ENCODE measurements around the gene FKTN. TPM values are rescaled to one million over a fixed set of nuclear protein-coding genes. Genes with fewer than 3 reads are reported as not detected.

The FKTN gene
- total RNA-seq, 1 donor from 2014 or later, result 52.4 TPM

DNA sequence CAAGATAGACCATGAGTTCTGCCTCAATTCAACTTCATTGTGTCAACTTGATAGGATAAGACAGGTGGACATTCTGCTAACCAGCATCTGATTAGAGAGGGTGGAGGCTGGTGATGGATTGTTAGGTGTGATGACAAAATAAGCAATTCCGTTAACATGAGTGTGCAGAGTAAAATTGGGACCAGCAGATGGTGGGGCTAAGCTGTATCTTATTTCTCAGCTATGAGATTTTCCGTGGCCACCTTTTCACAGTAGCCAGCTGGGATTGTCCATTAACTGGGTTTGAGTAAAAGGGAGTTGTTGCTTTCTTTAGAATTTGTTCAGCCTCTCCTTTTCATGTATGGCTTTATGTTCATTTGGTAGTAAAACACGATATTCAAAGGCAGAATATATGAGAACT is 75.5 kb downstream of the FKTN start:
- peak; percentile 91 for DNase-seq

DNA sequence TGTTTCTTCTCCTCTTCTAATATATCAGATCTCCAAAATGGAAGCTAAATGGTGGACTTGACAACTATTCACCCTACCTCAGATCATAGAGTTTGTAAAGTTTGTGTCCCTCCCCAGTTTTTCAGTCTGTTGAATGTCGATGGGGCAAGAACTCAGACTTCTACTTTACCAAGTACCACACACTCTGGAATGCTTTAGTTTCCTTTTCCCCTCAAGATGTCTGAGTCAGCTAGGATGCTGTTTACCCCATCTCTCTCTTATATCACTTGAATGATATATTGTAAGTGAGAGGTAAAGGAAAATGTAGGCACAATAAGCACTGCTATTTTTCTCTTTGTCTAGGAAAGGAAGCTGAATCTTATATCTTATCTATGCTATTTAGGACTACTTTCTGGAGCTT is 78.4 kb downstream of the FKTN start:
- DNase-seq, result no peak

DNA sequence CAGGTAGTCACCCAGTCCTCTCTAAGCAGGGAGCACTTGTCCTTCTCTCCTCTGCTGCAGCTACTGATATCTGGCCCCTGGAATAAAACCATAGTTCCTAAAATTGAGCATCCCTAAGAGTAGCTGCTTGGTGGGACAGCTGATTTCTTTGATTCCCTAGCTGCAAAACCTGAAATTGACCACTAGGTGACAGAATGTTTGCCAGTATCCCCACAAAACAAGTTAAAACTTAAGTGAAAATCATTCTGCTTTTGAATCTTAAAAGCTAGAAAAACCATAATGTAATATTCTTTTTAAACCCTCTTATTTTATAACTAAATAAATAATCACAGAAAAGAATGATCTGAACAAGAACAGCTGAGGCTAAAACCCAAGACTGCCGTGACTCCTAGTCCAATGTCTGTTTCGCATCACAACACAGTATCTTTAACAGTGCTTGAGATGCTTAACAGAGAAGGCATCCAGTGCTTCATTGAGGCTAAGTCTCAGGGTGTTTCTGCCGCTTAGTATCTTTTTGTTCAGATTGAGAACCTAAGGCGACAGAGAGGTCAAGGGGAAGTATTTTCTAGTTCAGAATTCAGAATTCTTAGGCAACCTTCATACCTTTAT is 80.0 kb downstream of the FKTN start:
- DNase-seq, result no peak

DNA sequence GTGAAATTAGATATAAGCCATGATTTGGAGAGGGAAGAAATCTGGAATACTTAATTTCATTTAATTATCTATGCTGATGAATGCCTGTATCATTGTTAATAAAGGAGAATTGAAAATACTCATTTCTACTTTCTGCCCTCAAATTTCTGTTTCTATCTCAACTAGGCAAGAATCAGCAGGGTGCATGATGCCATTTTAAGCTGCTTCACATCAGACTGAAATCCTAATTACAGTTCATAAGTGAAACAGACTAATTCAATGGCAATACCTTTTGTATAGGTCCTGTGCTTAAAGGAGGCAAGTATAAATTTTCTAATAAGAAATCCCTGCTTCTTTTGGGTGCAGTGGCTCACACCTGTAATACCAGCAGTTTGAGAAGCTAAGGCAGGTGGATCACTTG is 82.0 kb downstream of the FKTN start:
- no peak for DNase-seq

DNA sequence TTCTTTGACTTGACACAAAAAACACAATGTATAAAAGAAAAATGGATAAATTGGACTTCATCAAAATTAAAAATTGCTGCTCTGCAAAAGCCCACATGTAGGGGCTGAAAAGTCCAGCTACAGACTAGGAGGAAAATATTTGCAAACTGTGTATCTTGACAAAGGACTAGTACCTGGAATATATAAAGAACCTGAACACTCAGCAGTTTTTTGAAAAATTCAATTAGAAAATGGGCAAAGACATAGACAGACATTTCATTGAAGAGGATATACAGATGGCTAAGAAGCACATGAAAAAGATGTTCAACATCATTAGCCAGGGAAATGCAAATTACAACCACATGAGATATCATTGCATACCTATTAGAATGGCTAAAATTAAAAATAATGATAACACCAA is 85.9 kb downstream of the FKTN start:
- DNase-seq, result no peak

DNA sequence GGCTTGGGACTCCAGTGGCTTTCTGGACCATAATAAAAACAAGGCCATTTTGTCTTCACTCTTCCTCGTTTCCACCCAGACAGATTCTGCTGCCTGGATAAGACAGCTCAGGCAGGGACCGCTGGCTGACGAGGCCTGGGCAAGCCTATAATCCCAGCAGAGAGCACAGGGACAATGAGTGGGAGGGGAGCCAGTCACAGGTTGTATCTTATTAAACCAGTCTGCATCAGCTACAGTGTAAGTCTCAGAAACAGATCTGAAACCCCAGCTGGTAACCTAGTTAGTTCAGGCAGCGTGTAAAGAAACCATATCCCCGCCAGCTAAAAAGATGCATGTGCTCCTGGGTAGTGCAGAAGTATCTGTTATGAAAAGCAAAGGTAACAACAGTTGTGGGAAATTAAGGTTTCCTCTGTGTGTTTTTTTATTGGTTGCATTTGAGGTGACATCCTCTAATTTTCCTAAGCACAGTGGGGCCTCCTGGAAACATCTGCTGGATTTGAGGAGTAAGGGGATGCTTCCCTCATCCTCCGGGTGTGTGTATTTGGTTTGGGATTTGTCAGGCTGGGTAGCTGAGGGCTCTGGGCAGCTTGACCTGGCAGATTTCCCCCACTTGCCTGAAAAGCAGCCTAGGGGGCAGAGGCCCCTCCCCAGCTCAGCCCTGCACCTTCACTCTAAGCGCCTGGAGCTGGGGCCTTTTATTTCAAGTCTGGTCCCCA is 89.1 kb downstream of the FKTN start:
- DNase-seq, result no peak

- peak; percentile 37 for DNase-seq
Measured at GRCh38 chr9:105647595-105648349, 89.8 kb downstream of the FKTN start.

DNA sequence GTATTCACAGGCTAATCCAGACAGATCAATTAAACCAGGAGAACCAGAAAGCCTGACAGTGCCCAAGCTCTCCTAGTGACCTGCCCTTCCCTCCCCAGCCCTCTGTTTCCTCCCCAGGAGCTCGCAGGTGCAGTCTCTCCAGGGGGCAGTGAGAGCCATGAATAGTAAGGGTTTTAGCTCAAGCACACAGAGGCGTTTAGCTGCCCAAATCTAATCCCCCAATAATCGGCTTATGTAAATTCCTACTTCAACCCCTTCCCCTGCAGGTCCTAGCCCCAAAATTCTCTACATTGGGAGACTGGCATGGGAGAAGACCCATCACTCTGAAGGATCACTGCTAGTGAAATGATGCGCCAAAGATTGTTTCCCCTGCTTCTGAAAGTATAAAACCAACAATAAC is 93.9 kb downstream of the FKTN start:
- DNase-seq, result no peak

DNA sequence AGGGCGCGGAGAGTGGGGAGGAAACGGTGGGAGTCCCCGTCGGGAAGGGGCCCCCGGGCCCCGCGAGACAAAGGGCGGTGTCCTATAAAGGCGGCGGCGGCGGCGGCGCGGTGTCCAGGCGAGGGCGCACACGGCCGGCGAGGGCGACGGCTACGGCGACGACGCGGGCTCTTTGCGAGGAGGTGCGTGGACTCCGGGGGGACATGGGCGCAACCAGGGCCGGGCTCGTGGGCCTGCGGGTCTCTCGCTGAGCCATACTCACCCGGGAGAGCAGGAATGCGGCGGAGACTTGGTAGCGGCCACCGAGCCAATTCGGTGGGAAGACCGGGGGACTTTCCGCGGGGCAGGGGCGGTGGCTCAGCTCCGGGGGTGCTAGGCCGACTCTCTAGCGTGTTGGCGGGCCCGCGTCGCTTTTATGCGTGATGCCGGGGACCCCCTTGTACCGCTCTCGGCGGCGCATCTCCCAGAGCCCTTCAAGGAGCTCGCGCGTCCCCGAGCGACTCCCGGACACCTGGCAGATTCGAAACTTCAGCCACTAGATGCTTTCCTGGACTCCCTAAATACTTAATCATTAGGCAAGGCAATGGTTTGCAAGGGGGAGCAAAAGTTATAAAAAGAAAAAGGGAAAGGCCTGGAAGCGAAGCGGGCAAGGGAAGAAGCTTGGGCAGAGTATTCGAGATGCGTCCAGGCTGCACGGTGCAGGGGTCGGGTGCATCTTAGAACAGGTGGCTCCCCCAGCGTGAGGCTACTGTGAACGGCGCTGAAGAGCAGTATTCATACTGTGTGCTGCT is 98.4 kb downstream of the FKTN start:
- peak; percentile 65 for DNase-seq

DNA sequence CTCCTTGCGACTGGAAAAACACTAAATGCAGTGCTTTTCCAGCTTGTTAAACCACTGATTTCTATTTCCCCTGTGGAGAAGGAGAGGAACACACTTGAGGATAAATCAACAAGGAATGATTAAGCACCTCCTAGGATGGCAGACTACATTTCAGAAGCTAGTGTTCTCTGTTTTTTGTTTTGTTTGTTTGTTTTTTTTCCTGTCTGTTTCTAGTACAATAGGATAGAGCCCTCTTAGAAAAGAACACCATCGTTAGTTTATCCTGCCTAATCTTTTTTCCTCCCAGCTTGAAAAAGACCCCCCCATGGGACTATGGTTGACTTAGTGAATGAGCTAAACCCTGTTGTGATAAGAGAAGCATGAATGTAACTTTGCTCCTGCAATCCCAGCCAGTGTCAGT is 100.4 kb downstream of the FKTN start:
- DNase-seq, result no peak

DNA sequence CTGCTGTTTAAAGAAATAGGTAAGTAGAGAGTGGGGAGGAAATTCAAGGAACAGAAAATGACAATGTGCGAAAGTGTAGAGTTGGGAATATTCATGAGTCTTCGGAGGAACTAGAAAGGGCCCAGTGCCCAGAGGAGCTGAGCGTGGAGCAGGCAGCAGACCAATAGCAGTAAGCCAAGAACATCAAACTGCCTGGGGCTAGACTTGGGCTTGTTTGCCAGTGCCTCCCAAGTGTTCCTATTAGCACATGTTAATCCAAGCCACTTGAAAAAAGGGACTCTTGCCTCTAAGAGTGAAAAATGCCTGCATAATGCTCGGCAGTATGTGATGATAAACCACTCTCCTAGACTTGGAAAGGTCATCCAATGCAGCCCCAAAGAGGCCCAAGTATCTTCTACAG is 103.1 kb downstream of the FKTN start:
- peak; percentile 5 for DNase-seq

DNA sequence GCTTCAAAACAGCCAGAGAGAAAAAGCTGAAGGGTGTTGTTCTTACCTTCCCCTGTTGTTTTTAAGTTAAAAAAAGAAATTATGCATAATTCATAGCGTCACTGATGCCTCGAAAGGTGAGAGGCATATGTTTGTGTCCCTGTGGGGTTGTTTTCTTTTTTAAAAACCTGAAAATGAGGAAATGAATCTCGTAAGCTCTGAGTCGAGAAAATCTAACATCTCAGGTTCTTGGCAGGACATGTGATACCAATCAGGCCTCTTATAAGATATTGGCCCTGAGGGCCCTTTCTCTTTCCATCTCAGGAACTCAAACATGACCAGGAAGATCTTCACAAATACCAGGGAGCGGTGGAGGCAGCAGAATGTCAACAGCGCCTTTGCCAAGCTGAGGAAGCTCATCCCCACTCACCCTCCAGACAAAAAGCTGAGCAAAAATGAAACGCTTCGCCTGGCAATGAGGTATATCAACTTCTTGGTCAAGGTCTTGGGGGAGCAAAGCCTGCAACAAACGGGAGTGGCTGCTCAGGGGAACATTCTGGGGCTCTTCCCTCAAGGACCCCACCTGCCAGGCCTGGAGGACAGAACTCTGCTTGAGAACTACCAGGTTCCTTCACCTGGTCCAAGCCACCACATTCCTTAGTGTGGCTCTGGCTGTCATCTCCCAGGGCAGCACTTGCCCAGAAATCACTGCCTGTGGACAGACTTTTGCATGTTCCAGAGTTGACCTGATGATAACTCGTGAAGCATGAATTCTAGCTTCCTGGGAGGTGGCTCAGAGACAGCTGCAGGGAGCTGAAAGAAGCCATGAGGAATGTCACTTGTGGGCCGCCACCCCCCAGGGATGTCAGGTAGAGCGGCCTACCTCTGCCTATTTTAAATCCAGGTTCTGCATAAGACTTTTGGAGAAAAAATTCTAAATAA is 104.5 kb downstream of the FKTN start, which contains the start of gene TAL2:
TSS of gene TAL2 (plus strand) at position 274 of the 921 bp plus-strand sequence. CDS start at position 314, 40 bp downstream.
- DNase-seq, result no peak

- DNase-seq, result no peak
Measured at GRCh38 chr9:105663914-105664313, 106.0 kb downstream of the FKTN start.

DNA sequence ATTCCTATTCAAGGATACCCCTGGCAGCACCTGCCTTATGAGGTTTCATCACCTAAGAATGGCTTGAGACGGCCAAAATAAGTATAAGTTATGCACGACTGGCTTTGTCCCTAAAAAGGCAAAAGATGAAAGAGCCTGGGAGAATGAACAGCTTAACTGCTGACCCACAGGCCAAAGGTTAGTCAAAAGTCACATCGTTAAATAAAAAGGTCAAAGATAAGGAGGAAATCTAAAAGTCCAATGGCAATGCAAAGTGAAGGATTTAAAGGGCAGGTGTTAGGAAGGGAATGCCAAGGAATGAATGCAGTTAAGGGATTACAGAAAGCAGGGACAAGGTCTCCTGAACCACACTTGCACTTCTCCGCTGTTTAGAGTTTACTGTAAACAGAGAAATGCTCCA is 109.9 kb downstream of the FKTN start:
- DNase-seq, result no peak

- DNase-seq, result no peak
Measured at GRCh38 chr9:105670315-105670714, 112.4 kb downstream of the FKTN start.

DNA sequence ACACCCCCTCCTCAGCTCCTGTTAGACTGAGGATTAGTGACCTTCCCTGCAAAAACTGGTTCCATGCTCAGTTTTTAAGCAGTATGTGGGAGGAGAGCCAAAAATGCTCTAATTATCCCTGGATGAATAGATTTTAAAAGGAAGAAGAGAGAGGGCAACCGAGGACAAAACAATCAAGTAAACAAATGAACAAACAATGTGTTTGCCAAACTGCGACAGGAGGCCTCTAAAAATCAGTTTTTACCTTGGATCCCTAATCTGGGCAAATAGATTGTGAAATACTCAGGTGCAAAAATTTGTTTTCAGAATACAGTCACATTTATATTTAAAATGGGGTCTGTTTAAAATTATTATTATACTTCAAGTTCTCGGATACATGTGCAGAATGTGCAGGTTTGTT is 112.8 kb downstream of the FKTN start:
- no peak for DNase-seq

GRCh38 chr9:105672711-105673234 is 114.8 kb downstream of the FKTN start:
- no peak for DNase-seq

- DNase-seq, result no peak
Measured at GRCh38 chr9:105673850-105674387, 116.0 kb downstream of the FKTN start.

DNA sequence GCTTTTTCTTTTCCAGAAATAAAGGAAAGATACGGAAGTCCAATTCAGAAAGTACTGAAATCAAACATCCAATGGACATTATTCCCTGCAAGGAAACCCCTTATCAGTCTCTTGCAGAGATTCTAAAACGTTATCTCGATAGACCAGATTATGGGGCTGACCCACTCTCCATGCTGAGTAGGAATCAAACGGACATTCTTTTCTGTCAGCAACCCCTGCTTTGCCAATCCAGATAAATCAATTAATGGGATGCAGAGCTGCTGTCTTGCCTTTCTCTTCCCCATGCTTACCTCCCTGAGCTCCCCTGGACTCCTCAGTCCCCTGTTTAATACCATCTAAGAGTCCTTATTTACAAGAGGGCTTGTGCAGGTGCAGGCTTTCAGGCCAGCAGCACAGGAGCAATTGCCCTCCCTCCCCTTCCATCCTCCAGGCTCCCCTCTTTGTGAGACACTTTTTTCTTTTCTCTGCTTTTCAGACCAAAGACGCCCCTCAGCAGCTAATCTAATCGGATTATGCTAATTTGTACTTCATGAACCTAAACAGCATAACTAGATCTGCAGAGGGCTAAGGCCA is 118.5 kb downstream of the FKTN start:
- no peak for DNase-seq

DNA sequence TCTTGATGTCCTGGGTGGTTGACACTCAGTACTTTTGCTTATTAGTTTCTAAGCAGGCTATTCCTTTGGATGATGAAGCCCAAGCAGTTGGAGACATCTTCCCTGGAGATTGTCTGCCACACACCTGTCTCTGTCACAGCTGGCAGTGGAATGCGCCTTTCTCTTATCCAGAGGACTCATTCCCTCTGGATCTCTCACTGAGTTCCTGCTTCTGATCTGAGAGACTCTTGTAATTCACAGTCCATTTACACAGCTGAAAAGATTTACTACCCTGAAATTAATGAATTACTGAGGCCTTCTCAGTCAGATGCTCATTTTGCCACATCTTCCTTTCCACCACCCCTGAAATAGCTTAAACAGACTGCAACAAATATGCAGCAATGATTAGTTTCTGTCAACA is 120.2 kb downstream of the FKTN start:
- DNase-seq, result peak; percentile 33

DNA sequence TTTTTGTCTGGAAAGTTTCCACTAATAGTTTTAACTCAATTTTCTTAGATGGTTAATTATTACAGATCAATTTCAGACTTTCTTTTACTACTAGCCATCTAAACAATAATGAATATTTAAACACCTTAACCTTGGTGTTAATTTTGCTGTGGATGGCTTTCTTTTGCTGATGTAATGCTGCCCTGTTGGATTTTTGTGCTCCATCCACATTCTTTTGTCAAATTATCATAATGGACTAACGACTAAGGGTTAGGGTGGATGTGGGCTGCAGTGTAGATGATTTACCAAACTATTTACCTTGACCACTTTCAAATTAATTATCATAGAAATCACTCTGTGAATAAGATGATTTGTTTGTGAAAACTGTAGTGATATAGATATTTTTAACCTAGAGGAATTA is 120.8 kb downstream of the FKTN start:
- no peak for DNase-seq

Measured in tongue (tissue), 2 donors.